WTC11 (cell line): ENCODE results near the gene INTS12. TPM values are rescaled to one million over a fixed set of nuclear protein-coding genes. Genes with fewer than 3 reads are reported as not detected.

Experiments used
- AFF4 ChIP-seq: sonication (generic); formaldehyde crosslinking; IDR thresholded peaks from 2 replicates; pipeline ENCODE4 v1.8.1; 2023; ENCODE audit warnings: mild to moderate bottlenecking, missing genetic modification reagents, borderline replicate concordance
- ARID4B ChIP-seq: sonication (generic); formaldehyde crosslinking; IDR thresholded peaks from 2 replicates; pipeline ENCODE4 v1.8.0; 2023; ENCODE audit warnings: missing genetic modification reagents, mild to moderate bottlenecking, borderline replicate concordance
- GABPB1 ChIP-seq: sonication (generic); formaldehyde crosslinking; IDR thresholded peaks from 2 replicates; pipeline ENCODE4 v1.8.1; 2023; ENCODE audit warnings: mild to moderate bottlenecking, missing genetic modification reagents
- GTF2I ChIP-seq: fragments of 250-450 bp; sonication (Bioruptor Pico); conservative IDR thresholded peaks from 2 replicates; pipeline ENCODE4 v1.4.0; 2021; ENCODE audit warnings: mild to moderate bottlenecking
- HMGA2 ChIP-seq: fragments of 250-450 bp; sonication (Bioruptor Pico); IDR thresholded peaks from 2 replicates; pipeline ENCODE4 v1.4.0; 2021; ENCODE audit warnings: mild to moderate bottlenecking, moderate library complexity
- HMGXB4 ChIP-seq: sonication (generic); formaldehyde crosslinking; IDR thresholded peaks from 2 replicates; pipeline ENCODE4 v1.8.1; 2023; ENCODE audit warnings: mild to moderate bottlenecking, moderate library complexity, missing genetic modification reagents
- MYBL2 ChIP-seq: sonication (generic); formaldehyde crosslinking; IDR thresholded peaks from 2 replicates; pipeline ENCODE4 v1.8.1; 2023; ENCODE audit warnings: mild to moderate bottlenecking, moderate library complexity, missing genetic modification reagents
- NR1H2 ChIP-seq: sonication (generic); formaldehyde crosslinking; IDR thresholded peaks from 2 replicates; pipeline ENCODE4 v1.9.0; 2021; ENCODE audit warnings: mild to moderate bottlenecking, moderate library complexity, missing genetic modification reagents
- PREB ChIP-seq: sonication (generic); formaldehyde crosslinking; IDR thresholded peaks from 2 replicates; pipeline ENCODE4 v1.8.1; 2022; ENCODE audit warnings: mild to moderate bottlenecking, missing genetic modification reagents, moderate library complexity, borderline replicate concordance
- SMAD3 ChIP-seq: sonication (generic); formaldehyde crosslinking; IDR thresholded peaks from 2 replicates; pipeline ENCODE4 v1.8.0; 2022; ENCODE audit warnings: missing genetic modification reagents, mild to moderate bottlenecking, borderline replicate concordance
- TP53 ChIP-seq: sonication (generic); formaldehyde crosslinking; IDR thresholded peaks from 2 replicates; pipeline ENCODE4 v1.8.1; 2023; ENCODE audit warnings: mild to moderate bottlenecking, missing genetic modification reagents
- USF1 ChIP-seq: sonication (generic); formaldehyde crosslinking; IDR thresholded peaks from 2 replicates; pipeline ENCODE4 v1.8.0; 2022; ENCODE audit warnings: mild to moderate bottlenecking, missing genetic modification reagents
- ZBTB43 ChIP-seq: sonication (generic); formaldehyde crosslinking; IDR thresholded peaks from 2 replicates; pipeline ENCODE4 v1.8.1; 2023; ENCODE audit warnings: mild to moderate bottlenecking, missing genetic modification reagents
- ZNF219 ChIP-seq: sonication (generic); formaldehyde crosslinking; IDR thresholded peaks from 2 replicates; pipeline ENCODE4 v1.8.0; 2023; ENCODE audit warnings: missing genetic modification reagents, mild to moderate bottlenecking, borderline replicate concordance
- ZNF281 ChIP-seq: sonication (generic); formaldehyde crosslinking; IDR thresholded peaks from 2 replicates; pipeline ENCODE4 v1.8.0; 2023; ENCODE audit warnings: mild to moderate bottlenecking, missing genetic modification reagents
- ZNF317 ChIP-seq: sonication (generic); formaldehyde crosslinking; IDR thresholded peaks from 2 replicates; pipeline ENCODE4 v1.8.1; 2023; ENCODE audit warnings: low read depth, mild to moderate bottlenecking, moderate library complexity, missing genetic modification reagents, borderline replicate concordance
- ZNF416 ChIP-seq: fragments of 250-450 bp; sonication (Bioruptor Pico); IDR thresholded peaks from 2 replicates; pipeline ENCODE4 v1.9.0; 2021; ENCODE audit warnings: mild to moderate bottlenecking, inconsistent platforms
- ZSCAN18 ChIP-seq: fragments of 250-450 bp; sonication (Bioruptor Pico); IDR thresholded peaks from 2 replicates; pipeline ENCODE4 v2.1.2; 2022; ENCODE audit warnings: mild to moderate bottlenecking, moderate library complexity
- total RNA-seq: library from RNA; stranded (reverse); gene quantifications from 3 replicates; pipeline ENCODE4 v1.2.3, GENCODE V29; 2021

Gene INTS12
- total RNA-seq, 1 experiment from 2014 or later, result 10.0 TPM

- TF ChIP-seq ZNF281 (CRISPR knock-in tag) (peak; percentile 70; the same call in 1 of the 2 replicates), NR1H2 (CRISPR knock-in tag) (peak; percentile 34; the same call in 1 of the 2 replicates), MYBL2 (CRISPR knock-in tag) (peak; percentile 94), PREB (0 out of 2 replicates have a peak, but pooled peaks have one; percentile 27), USF1 (CRISPR knock-in tag) (peak; percentile 64; the same call in 1 of the 2 replicates), HMGXB4 (CRISPR knock-in tag) (peak; percentile 89; the same call in 1 of the 2 replicates), ZNF416 (CRISPR knock-in tag) (no peak), ZBTB43 (CRISPR knock-in tag) (peak; percentile 71; the same call in 1 of the 2 replicates), ZNF317 (CRISPR knock-in tag) (no peak), SMAD3 (CRISPR knock-in tag) (peak; percentile 47; the same call in 1 of the 2 replicates), GABPB1 (CRISPR knock-in tag) (peak; percentile 92), ZNF219 (peak; percentile 29; the same call in 1 of the 2 replicates), HMGA2 (no peak), ZSCAN18 (no peak), GTF2I (CRISPR knock-in tag) (0 out of 2 replicates have a peak, but pooled peaks have one; percentile 14), ARID4B (CRISPR knock-in tag) (peak; percentile 93; the same call in 1 of the 2 replicates), TP53 (CRISPR knock-in tag) (peak; percentile 86; the same call in 1 of the 2 replicates), AFF4 (CRISPR knock-in tag) (peak; percentile 97)
These were observed at the start of gene INTS12, which contains the start of gene GSTCD (continued) for GRCh38 chr4:105708181-105709080.
